HG03469 (cell line): Measurements from ENCODE around the gene KAZN.
"Not testable (repeated sequence)": the region's sequence is repeated elsewhere in the genome, so short reads cannot be mapped to it uniquely, and the experiment has no call there.

Experiments used
- ATAC-seq: cut with Tn5 transposase; IDR thresholded peaks from one replicate; pipeline ENCODE4 v1.9.1; 2021; ENCODE audit warnings: mild to moderate bottlenecking, moderate library complexity, moderate number of reproducible peaks; ENCODE audit not compliant: unreplicated experiment

Gene KAZN

DNA sequence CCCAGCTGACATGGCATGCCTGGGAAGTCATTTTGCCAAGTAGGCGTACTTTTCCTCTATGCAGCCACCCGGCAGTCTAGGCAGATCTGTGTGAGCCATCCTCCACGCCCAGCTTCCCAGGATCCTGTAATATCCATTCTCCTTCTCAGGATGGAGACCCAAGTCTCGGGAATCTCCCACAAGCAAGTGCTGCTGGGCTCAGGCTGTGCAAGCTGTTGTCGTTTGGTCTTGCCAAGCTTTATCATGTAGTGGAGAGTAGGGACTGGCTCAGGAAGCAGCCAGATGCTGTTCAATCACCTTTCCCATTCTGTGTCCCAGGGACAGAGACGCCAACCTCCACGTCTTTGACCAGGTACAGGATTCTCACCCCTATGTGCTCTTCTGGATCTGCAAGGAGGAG lies 363.9 kb downstream of the KAZN start:
- no peak for ATAC-seq

DNA sequence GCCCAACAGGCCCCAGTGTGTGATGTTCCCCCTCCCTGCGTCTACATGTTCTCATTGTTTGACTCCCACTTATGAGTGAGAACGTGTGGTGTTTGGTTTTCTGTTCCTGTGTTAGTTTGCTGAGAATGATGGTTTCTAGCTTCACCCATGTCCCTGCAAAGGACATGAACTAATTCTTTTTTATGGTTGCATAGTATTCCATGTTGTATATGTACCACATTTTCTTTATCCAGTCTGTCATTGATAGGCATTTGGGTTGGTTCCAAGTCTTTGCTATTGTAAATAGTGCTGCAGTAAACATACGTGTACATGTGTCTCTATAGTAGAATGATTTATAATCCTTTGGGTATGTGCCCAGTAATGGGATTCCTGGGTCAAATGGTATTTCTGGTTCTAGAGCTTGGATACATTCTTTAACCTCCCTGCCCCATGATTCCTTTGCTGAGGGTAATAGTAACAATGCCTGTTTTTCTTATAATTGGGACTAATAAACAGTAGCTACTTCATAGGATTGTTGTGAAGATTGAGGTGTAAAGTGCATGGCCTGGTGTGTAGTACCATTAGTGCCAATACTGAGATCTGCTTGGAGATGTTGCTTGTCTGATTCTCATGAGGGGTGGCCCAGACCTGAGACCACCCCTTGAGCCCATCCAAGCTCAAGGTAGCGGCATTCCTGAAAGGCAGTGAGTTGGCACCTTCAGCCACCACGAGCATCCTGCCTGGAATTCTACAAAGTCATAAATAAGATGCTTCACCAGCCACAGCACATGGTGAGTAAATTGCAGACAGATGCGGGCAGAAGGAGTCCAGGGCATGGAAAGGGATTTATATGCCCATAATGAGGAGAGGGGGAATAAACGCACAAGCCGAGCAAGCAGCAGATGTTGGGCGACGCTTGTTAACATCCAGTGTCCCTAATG lies 365.6 kb downstream of the KAZN start:
- ATAC-seq: not testable (repeated sequence)

DNA sequence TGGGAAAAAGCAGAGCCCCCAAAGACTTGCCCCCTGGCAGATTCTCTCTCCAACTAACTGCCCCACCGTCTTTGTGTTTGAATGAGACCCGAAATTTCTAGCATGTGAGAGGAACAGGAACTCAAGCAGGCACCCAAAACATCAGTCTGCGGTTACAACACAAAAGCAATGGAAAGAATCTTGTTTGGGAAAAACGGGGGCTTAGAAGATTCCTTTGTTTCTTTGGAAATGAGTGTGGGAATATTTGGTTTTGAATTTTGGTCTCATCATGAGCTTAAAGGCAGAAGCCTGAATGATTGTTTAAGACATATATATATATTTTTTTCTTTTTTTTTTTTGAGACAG lies 366.2 kb downstream of the KAZN start:
- ATAC-seq: no peak

DNA sequence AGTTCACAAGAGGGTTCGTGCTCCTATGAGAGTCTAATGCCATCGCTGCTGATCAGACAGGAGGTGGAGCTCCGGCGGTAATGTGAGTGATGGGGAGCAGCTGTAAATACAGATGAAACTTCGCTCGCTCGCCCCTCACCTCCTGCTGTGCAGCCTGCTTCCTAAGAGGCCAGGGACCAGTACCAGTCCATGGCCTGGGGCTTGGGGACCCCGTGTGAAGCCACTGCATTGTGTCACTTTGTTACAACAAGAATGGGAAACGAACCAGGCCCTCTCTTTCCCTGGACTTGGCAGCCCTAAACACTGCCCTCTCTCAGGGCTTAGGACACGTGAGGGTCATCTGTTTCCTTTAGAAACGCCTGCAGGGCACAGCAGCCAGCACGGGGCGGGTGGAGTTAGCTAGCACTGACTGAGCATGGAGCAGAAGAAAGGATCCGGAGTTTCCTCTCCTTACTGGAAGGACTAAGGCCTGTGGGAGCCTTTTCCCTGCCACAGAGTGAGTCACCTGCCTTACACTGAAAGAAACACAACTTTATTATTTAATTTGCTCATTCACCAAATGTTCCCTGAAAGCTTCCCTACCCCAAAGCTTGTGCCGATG lies 369.9 kb downstream of the KAZN start:
- ATAC-seq: no peak

DNA sequence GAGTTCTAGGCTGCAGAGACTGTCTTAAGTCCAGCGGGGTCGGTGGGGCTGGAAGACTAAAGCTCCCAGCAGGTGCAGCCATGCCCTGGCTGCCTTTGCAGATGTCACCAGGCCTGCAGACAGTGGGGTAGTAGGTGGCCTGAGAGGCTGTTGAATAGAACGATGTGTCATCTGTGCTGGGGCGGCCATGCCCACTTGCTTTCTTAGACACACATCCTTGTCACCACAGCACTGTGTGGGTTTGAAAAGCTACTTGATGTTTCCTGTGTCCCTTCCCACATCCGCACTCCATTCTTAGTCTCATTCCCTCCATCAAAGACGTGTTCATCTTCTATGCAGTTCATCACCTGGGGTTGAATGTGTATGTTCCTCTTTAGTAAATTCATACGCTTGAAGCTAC lies 370.5 kb downstream of the KAZN start:
- no peak for ATAC-seq

DNA sequence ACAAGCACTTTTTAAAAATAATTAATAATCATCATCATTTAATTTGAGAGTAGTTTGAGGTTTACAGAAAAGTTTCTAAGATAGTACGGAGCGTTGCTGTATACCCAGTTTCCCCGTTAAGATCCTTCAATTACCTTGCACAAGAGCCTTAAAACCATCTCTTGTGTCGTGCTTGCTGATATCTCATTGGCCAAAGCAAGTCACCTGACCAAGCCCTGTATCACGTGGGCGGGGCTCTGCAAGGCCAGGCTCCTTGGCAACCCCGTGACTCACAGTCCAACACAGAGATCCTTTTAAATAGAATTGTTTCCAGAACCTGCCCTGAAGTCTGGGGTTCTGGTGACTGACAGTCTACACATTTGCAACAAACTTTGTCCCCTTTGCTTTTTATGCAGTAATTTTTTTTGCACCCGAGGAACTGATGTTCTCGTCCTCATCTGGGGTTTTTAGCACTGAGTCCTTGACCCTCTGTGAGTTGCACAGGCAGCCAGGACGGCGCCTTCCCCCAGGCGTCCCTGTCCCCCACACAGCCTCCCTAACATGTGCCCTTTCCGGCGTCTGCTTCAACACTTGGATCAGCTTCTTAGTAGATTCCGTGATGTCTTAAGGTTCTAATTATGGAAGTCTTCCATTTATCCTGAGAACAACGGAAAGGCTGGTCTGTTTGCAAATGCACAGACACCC lies 371.8 kb downstream of the KAZN start:
- ATAC-seq: no peak

DNA sequence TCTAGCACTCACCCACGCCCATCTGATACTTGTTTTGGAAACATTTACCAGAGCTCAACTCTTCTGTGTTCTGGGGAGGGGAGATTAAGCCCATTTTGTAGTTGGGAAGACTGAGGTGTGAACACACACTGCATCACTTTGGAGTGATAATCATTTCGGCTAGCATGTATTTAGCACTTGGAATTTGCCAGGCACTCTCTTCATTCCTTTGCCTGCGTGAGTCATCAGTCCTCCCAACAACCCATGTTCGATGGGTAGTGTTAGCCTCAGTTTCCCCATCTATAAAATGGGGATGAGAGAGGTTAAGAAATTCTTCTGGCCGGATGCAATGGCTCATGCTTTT lies 372.3 kb downstream of the KAZN start:
- no peak for ATAC-seq

DNA sequence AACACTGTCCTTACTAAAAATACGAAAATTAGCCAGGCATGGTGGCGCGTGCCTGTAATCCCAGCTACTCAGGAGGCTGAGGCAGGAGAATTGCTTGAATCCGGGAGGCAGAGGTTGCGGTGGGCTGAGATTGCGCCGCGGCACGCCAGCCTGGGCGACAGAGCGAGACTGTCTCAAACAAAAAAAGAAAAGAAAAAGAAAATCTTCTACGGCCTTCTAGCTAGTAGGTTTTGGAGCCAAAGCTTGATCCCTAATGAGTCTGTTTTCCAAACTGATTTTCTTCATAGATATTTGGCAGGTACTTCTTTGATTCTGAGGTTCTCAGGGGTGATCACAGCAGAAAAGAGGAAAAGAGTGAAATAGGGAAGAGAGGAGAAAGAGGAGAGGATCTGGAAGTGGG lies 372.7 kb downstream of the KAZN start:
- ATAC-seq: no peak

DNA sequence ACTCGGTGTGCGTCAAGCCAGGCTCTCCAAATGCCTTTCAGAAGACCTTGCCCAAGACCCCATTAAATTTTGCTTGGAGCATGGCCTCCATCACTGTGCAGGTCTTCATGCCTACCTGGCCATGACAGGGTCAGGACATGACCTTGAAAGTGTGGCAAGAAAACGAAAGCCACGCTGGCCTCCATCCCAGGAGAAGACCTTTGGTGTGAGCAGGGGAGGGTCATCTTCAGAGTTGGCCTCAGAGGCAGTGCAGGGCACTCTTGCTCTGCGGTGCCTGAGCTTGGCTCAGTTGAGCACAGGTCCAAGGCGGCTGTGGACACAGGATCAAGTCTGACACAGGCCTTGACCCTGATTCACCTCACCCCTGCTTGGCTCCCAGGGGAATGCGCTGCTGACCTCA lies 373.6 kb downstream of the KAZN start:
- ATAC-seq: no peak

DNA sequence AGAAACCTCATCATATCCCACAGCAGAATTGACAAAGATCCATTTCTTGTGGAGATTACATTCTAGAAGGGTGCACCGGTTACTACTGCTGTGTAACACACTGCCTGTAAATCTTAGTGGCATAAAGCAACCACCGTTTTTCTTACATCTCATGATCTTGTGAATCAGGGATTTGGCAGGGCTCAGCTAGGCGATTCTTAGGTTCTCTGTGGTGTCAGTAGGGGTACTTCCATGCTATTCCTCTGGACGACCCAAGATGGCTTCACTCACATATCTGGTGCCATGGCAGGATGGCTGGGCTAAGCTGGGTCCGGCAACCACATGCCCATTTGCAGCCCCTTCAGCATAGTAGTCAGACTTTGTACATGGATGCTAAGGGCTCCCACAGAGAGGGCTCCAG lies 375.3 kb downstream of the KAZN start:
- no peak for ATAC-seq

DNA sequence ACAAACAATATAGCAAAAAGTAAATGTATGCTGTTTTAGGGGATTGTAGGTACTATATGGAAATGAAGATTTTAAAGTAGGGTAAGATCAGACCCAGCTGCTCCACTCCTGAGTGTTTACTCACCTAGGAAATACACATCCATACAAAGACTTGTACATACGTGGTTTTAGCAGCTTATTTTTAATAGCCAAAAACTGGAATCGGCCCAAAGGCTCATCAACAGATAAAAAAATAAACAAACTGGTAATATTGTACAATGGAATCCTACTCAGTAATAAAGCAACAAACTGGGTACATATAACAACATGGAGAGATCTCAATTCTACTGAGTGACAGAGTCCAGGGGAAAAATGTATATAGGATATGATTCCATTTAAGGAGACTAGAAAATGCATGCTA lies 375.9 kb downstream of the KAZN start:
- no peak for ATAC-seq

DNA sequence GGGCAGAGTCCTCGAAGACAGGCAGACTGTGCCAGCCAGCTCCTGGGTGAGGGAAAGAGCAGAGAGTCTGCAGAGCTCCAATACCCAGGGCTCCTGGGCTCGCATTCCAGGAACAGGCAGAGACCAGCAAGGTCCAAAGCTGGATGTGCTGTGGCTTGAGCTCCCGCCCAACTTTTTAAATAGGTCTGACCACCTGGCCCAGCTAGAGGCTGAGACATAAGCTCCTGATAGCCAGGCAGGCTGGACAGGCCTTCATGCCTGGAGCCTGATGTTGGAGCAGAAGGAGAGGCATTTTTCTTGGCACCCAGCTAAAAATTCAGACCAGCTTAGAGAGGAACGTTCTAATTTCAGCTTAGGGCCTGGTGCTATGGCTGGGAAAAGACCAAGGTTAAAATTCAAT lies 376.6 kb downstream of the KAZN start:
- ATAC-seq: no peak

DNA sequence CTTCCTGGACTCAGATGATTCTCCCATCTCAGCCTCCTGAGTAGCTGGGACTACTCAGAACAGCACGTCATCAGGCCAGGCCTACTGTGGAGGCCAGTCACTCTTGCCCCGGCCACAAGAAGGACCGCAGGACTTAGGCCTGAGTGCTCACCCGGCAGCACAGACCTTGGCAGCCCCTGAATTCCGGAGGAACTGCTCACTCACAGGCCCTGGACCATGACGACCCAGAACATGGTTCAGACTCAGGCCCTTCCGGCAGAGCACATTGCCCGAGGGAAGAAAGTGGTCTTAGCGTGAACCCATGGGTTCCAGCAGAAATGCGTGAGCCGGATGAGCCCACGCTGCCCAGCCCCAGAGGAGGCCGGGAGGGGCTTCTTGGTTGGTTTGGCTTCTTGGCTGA lies 377.8 kb downstream of the KAZN start:
- no peak for ATAC-seq

DNA sequence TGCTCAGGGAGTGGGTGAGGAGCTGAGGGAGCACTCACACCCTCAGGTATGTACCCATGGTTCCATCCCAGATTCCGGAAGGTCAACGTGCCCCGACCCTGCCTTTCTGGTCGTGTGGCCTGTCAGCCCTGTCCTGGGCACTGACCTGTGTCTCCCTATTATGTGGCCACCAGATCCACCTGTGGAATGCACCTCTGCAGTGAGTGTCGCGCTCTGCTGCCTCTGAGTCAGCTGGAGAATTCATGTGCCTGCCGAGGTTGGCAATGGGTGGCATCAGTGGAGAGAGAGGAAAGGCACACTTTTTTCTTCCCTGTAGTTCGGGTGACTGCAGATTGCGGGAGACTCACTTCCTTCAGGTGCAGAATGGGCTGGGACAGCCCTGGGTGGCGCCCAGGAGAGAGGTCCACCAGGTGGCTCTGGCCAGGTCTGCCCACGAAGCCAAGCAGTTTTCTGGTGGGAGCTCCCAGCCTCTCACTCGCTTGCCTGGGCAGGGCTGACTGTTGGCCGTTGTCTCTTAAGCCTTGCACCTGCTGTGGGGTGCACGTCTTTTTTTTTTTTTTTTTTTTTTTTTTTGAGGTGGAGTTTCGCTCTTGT lies 378.9 kb downstream of the KAZN start:
- ATAC-seq: no peak

DNA sequence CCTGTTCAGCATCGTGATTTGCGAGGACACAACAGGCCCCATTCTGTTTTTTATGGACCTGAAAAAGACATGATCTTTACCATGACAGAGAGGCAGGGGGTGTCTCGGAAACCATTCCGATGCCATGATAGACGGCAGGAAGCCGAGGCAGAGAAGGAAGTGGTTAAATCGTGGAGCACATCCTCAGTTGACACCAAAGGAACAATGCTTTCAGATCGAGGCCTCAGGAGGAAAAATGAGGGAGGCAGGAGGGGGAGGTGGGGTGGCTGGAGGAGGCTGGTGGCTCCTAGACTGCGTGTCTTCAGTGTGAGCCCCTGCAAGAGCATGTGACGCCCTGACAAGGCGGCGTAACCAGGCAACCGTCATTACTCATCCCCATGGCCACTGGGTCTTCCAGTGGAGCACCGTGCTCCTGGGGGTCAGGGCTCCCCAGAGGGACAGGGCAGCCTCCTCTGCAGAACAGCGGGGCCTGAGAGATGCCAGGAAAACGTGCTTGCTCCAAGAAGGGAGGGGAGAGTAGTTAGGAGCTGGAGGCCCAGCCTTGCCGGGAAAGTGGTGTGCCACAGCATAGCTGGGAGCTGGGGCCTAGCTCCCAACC lies 382.2 kb downstream of the KAZN start:
- ATAC-seq: no peak

DNA sequence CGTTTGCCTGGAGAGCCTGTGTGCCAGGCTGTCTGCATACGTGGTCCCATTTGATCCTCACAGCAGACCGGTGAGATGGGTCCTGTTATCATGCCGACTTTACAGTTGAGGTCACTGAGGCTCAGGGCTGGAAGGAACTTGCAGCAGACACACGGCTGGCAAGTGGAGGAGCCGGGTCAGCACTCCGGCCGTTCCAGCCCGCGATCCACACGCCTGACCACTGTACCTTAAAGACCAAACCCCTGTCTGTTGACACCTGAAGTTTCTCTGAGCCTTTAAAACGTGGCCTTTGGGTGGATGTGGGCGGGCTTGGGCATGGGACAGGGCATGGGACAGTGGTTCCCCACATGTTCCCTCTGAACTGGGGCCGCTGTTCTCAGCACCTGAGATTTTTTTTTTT lies 383.5 kb downstream of the KAZN start:
- no peak for ATAC-seq

DNA sequence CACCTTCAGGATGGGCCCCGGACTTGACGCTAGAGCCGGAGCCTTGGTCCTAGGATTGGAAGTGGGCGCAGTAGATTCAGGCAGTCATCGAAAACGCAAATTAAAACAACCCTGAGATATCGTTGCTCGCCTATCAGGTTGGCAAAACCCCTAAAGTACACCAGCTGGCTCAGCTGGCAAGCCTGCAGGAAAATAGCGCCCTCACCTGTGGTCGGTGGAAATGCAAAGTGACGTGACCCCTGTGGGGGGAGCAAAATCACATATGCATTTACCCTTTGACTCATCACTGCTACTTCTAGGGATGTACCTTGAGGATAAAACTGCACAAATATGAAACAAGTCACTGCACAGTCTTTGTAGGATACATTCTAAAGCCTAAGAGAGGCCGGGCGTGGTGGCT lies 384.8 kb downstream of the KAZN start:
- ATAC-seq: no peak

DNA sequence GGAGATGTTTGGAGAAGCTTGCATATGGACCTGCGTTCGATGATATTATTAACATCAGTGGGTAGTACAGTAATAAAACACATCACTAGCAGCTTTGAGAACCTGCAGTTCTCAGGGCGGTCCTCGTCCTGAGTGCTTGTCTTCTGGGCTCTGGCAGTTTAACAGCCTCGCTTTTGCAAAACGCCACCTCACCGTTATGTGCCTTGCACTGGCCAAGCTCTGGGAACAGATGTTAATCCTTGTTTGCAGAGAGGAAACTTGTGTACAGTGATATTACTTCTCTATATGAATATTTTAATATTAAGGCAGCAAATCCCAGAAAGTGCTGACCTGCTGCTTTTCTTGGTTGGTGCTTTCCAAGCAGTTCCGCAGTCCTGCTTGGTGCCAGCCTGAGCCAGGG lies 387.7 kb downstream of the KAZN start:
- ATAC-seq: no peak

DNA sequence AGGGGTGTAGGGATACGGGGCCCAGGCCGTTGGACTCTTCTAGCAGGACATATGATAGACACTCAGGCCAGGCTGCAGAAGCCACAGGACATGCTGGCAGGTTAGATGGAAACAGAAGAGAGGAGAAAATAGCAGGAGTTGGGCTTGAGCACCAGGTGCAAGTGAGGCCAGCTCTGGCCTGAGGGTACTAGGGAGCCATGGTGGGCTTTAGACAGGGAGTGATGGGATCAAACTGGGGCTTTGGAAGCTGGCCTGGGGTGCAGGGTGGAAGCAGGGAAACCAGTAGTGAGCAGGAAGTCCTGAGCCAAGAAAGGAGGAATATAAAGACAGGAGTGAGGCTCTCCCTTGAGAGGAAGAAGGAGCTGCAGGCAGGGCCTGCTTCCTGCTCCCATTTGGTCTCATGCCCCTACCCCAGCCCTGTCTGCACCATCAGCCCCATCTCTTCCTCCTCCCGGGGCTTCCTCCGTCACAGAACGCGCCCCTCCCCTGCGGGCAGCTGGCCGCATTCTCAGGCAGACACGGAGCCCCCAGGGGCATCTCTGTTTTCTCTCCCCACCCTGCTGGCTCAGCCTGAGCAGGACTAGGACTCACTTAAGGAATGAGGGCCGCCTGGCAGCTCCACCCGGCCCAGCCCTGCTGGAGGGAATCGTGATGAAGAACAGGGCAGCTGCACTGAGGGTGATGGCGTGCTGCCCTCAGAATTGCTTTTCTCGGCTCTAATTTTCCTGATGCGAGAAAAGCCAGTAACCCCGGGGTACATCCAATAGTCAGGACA lies 389.5 kb downstream of the KAZN start:
- ATAC-seq: no peak

DNA sequence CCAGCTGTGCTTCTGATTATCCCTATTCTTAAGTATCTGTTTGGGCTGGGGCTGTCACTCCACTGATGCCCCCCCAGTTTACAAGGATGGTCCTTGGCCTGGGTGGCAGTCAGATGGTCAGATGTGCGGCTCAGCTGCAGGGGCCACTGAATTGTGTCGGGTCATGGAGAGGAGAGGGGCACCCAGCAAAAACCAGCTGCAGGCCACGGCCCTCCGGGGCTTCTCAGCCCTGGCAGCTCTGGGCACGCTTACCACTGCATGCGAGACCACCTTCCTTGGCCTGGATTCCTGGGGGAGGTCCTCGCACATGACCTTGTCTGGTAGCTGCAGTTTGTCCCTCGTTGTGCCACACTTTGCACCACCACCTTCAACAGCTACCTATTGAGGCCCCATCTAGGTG lies 390.2 kb downstream of the KAZN start:
- no peak for ATAC-seq
